Fibroblast of peridontal ligament (primary cell): ENCODE measurements around the gene TBC1D14.
A peak's percentile ranks its signal among the peaks of the same experiment; 100 is the strongest.

Experiments used
- DNase-seq: peaks from one replicate; pipeline ENCODE4 v3.0.0-alpha.2; 2010; ENCODE audit errors: extremely low read depth

The TBC1D14 gene

DNA sequence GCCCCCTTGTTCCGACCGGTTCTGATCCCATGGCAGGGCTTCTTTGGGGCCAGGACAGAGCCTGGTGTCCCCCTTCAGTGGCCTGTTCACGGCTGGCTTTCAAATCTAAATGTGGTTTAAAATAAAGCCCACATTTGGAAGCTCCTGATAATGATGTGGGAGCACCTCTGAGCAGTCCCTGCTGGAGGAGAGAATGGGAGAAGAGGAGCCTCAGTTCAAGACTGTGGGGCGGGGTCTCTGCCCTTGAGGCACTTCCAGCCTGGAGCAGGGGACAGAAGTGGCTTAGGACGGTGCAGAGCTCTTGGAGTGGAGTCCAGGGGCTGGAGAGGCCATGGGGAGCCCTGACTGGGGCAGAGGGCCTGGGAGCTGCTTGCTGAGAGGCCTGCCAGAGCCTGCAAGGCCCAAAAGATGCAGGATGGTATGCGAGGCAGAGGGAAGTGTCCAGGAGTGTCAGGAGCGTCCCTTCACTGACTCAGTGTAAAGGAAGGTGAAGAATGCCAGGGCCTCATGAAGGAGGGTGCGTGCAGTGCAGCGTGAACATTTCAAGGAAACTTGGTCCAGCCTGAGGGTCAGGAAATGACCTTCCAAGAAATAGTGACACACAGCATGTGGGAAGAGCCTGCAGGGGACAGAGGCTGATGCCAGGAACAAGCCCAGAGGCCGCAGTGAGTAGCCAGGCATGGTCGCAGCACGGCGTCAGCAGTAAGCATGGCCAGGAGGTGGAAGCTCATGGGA, 112.5 kb downstream of the TBC1D14 start:
- peak; percentile 53 for DNase-seq

DNA sequence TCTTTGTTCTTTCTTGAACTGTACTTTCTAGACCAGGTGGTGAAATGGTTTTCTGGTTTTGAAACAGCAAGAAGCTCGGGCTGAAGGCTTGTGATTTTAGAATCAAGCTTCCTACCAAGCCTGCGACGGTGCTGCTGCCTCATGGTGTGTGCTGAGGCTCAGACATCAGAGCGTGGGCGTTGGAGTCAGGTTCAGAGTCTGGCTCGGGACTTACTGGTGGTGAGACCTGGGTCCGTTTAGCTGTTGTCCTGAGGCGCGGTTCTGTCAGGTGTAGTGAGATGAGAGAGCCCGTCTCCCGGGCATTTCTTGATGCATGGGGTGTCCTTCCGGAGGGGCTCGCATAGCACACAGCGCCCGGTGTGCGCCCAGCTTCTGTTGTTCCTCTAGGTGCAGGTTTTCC, 113.9 kb downstream of the TBC1D14 start:
- DNase-seq: no peak

DNA sequence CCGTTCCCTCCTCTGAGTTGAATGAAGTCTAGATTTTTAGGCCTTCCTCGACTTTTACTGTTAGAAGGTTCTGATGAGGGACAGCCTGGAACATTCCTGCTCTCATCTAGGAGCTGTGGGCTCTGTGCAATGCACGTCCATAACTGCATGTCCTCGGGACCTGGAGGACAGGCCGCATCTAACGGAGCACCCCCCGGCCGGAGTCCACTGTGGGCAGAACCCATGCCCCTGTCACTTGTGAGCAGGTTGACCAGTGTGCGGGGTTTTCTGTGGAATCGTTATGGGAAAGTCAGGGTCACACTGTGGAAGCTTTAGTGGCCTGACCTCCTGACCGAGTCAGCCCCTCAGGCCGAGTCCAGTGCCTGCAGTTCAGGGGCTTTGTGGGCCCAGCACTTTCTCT, 114.3 kb downstream of the TBC1D14 start:
- no peak for DNase-seq

DNA sequence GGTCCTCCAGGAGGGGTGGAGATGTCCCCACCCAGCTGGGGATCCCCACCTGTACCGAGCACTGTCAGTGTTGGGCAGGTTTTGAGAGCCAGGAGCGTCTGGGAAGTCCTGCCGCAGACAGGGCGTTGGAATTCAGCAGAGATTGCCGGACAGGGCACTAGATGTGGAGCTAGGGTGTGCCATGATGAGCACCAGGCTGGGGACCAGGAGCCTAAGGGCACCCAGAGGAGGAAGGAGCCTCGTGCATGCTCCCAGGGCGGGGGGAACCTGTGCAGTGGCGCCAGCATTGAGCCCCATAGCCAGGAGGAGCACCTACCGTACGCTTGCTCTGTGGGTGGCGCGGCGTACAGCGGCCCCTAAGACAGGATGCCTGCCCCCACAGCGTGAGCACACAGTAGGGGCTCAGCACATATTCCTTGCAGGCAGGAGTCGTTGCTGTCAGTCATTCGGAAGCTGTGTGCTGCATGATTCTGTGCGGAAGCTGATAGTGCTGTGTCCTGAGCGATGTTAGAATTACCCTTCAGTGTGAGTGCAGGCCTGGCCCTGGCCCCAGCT, 114.8 kb downstream of the TBC1D14 start:
- no peak for DNase-seq

DNA sequence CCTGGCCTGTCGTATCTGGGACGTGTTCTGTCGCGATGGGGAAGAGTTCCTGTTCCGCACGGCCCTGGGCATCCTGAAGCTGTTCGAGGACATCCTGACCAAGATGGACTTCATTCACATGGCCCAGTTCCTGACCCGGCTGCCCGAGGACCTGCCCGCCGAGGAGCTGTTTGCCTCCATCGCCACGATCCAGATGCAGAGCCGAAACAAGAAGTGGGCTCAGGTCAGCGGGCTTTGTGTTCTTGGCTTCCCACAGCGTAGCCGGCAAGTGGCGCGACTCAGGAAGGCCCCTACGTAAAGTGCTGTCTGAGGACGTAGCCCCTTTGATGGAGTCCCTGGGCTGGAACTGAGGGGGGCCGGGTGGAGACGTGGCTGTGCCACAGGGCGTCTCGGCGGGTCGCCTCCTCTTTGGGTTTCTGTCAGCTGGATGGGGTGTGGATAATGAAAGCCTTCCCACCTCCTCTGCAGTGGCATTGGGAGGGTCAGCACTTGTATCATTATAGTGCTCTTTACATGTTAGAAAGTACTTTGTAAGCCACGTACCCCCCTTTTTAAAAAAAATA, 115.5 kb downstream of the TBC1D14 start:
- no peak for DNase-seq

DNA sequence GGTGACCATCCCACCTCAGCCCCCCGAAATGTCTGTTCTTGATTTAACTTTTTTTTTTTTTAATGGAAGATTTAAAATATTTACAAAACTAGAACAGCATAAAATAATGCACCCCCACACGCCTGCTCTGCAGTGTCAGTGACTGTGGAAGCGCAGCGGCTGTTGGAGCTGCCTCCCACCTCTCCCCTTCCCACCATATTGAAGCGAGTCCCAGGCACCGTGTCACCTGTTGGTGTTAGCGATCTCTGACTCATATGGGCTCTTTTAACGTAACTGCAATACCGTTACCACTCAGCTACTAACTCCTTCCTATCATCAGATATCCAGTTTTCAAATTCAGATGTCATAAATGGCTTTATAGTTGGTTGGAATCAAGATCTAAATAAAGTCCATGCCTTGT, 116.5 kb downstream of the TBC1D14 start:
- no peak for DNase-seq

DNA sequence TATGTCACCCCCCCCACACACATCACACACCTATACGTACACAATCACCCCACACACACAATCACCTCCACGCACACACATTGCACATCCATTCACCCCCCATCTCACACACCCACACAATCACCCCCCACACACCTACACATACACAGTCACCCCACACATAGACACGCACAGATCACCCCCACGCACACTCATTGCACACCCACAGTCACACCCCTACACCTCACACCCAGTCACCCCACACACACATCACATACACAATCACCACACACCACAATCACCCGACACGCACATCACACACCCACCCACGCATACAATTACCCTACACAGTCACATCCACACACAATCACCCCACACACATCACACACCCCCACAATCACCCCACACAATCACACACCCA, 117.7 kb downstream of the TBC1D14 start:
- DNase-seq: no peak

DNA sequence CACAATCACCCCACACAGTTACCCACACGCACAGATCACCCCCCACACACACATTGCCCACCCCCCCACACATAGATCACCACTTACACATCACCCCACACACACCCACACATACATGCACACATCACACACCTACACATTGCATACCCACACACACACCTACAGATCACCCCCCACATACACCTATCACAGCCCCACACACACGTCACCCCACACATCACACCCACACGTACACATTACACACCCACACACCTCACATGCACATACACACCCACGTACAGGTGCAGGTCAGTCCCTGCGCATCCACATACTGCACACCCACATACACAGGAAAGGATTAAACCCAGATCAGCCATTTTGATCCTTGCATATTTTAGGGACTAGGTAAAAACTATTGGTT, 118.3 kb downstream of the TBC1D14 start:
- no peak for DNase-seq

DNA sequence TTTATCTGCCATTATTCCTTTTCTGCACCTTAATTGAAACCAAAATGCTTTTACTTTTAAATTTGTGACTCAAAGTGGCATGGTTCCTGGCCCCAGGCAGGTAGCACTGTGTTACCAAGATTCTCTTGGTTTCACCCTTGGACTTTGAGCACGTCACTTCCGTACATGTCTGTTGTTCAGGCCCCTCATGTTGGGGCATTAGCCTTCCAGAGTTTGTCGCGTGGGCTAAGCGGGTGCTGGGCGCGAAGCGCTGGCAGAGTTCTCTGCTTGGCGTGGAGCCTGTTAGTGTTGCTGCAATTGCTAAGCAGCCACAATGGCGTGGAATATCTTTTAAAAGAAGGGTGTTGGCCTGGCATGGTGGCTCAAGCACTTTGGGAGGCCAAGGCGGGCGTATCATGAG, 119.6 kb downstream of the TBC1D14 start:
- DNase-seq: no peak

DNA sequence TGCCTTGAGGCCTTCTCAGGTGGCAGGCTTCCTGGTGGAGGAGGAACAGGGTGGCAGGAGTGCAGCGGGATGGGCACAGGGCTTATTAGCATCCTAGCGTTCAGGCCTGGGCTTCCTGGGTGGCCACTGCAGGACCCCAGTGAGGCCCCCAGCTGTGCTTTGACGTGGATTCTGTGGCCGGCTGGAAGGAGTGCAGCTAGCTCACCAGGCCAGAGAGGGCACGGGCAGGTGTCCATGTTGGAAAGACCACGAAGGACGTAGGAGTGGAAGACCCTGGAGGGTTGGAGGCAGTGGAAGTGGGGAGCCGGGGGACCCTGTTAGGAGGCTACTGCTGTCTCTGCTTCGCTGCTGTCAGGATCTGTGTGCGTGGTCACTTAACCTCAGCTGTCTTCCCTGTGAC, 120.3 kb downstream of the TBC1D14 start:
- DNase-seq: no peak

DNA sequence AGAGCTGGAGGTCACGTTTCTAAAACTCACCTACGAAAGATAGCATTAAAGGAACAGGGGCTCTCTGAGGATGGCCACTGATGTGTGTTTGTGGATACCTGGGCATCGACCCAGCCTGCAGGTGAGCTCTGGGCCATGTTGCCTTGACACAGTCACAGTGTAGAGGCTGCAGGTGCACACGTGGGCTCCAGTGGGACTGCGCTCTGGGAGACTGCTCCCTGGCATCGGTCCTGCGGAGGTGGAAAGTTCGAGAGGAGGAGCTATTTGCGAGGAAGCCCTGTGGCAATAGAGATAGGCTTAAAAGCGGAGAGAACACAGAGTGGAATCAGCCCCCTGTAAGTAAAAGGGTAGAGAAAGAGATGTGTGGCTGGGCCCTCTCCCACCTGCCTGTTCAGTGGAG, 121.2 kb downstream of the TBC1D14 start:
- DNase-seq: no peak

DNA sequence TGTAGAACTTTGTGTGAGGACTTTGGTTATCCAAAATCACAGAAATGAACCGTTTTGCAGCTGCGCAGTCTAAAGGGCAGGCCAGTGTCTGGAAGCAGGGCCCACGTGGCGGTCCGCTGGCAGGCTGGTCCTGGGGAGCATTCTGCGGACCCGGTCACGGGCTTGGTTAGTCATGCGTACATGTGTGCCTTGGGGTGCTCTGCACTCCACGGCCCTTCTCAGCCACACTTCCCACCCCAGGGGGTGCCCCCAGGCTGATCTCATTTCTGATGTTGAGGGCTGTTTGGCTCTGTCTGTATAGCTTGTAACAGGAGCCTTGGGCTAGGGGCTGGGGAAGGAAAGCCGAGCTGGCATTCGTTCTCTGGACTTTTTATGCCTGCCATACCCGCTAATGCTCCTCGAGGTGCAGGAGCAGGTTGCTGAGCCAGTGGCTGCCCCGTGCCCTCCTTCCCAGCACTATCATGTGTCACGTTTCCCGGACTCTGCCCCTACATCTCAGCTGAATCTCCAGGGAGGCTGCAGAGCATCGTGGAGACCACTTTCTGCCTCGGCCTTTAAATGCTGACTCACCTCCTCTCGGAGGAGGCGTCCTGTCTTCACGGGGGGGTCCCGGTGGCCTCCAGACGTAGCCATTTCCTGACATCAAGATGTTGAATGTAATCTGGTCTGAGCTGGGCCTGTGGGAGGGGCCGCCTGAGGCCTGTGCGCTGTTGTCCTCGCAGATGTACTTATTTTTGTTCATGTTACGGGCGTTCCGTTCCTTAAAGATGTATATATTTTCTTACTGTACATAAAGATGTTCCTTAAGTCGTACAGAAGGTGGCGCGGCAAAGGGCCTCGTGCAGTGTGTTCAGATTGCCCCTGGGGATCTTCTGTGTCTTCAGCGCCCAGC, 122.2 kb downstream of the TBC1D14 start:
- no peak for DNase-seq

DNA sequence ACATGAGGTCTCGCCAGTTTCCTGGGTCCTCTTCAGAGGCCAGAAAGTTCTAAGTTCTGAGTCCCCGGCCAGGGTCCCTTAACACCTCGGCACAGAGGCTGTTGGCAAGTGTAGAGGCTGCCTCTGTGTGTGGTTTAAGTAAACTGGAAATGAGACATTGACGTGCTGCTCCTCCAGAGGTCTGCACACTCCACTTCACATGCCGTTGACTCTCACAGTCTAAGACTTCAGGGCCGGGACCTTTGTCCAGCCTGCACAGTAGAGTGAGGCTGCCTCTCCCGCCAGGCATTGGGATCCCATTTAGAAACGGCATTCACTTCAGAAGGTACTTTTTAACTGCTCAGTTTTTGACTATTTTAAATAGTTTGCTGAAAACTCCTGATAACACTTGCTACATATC, 123.0 kb downstream of the TBC1D14 start:
- no peak for DNase-seq

DNA sequence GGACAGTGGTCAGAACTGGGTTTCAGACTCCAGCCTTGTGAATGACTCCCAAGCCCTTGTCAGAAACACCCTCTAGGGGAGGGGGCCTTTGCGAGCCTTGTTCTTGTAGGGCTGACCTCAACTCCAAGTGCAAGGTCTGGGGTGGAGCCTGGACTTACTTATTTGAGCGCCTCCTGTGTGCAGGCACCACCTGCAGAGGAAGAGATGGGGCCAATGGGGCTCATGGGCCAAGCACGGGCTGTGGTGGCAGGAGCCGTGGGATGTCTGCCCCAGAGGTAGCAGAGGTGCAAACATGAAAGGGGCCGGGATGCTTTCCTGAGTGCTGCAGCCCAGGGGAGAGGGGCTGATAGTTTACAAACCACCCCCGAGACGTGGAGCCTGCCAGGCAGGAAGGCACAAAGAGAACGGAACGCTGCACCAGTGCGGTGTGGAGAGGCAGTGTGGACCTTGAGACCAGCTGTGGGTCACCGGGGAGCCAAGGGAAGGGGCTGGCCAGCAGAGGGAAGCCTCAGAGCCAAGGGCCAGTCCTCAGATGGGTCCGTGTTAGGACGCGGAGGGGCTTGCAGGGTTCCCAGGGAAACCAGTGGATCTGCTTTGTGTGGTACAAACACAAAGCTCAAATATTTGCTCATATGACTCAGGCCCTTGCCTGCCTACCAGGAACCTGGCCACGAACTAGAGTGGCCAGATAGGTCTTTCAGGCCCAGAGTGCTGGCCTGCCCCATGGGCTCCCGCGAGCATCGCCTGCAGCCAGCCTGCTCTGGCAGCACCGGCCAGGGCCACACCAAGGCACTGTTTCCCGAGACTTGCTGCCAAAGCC, 124.8 kb downstream of the TBC1D14 start:
- peak; percentile 46 for DNase-seq

DNA sequence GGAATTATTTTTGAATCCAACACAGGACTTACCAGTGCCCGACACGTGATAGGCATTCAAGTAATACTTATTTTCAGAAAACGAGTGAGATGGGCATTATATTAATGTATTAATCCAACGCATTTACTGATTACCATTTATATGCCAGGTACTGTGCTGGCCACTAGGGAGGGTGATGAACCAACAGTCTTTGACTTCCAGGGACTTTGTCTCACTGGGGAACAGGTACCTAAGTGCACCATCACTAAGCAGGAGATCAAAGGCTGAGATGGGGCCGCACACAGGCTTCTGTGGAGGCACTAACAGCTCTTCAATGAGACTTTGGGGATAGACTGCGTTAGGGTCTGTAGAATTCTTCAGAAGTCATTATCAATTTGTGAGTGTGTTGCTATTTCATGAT, 127.8 kb downstream of the TBC1D14 start:
- DNase-seq: no peak

DNA sequence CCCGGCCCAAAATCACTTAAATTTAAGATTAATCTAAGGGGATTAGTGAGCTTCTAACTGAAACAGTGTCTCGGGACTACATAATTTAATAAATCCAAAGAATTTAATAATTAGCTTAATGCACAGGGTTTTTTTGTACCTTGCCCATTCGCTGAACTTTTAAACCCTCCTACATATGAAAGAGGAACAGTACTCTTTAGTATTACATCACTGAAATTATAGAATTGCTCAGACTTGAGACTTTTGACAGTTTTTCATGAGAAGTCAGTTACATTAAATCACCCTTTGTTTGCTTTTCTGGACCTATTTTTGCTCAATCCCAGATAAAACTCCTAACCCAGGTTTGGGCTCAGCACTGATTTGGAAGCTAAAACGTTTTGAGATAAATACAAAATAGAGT, 131.1 kb downstream of the TBC1D14 start:
- DNase-seq: no peak

DNA sequence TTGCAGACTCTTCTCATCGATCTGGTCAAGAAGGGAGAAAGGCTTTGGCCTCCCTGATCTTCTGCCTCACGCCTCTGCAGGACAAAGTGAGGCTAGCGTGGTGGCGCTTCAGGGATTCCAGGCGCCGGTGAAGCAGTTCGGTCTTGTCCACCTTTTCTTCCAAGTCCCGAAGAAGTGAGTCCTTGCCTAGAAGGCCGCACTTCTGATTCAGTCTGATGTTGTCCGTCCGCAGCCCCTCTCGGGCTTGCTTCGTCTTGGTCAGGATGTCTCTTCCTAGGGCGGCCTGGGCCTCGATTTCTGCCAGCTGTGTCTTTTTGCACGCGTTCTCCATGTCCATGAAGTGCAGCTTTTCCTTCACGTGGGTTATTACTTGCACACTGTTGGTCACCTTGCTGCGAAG, 131.6 kb downstream of the TBC1D14 start:
- DNase-seq: no peak

DNA sequence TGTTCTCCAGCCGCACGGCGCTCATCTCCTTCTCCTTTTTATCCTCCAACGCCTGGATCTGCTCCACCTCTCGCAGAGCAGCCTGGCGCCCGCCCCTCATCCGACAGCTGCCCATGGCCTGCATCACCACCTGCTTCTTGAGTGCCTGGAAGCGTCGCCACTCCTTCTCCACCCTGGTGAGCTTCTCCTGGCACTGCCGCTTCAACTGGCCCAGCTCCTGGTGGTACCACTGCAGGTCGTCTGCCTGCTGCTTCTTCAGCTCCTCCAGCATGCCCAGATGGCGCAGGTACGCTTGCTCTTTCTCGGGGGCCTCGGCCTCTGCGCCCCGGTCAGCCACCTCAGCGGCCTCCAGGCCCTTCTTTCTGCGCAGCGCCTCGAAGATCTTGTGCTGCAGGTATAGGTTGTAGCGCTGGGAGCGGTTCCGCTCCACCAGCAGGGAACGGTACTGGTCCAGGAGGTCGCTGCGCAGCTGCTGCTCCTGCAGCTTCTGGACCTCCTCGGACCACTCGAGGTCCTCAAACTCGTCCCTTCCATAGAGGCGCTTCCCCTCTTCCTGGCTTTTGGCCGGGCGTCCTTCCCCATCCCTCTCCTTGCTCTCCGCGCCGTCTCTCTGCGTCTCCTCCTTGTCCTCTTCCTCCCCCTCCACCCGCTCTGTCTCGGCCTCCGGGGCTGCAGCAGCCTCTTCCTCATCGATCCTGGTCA, 132.3 kb downstream of the TBC1D14 start:
- no peak for DNase-seq

DNA sequence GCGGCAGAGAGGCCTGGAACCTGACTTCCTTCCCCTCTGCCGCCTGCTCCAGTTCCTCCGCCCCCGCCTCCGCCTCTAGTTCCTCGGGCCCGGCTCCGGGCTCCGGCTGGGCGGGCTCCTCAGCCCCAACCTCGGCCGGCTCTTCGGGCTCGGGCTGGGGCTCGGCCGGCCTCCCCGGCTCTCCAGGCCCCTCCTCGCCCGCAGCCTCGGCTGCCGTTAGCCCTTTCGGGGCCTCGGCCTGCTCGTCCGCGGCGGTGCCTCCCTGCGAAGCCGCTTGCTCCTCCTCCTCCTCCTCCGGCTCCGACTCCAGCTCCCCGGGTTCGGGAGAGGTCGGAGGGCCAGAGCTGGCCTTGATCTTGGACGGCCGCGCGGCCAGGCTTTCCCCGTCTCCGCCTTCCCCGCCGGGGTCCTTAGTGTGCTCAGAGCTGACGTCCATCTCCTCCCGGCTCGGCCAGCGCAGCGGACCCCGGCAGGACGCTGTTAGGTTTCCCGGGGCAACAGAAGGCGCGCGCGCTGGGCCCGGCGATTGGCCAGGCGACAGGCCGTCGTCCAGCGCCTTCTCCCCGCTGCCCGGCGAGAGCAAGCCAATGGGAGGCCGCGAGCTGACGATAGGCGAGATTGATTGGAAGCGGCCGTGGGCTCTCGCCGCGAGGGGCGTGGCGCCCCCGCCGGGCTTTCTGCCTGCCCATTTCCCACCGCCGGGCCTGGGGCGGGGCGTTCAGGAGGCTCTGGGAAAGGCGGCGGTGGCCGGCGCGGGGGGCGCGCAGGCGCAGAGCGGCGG, 133.1 kb downstream of the TBC1D14 start:
- DNase-seq: peak; percentile 95
